Right ventricle myocardium superior (tissue), 1 donor: ENCODE data around the gene ZNF771. TPM values are rescaled to one million over a fixed set of nuclear protein-coding genes. Genes with fewer than 3 reads are reported as not detected.
"Not testable (repeated sequence)": the region's sequence is repeated elsewhere in the genome, so short reads cannot be mapped to it uniquely, and the experiment has no call there.

Experiments used
- ATAC-seq: fragments of 200-7000 bp; cut with Tn5 transposase; one replicate; pipeline ENCODE4 v1.9.1; 2020; ENCODE audit warnings: mild to moderate bottlenecking; ENCODE audit not compliant: poor library complexity
- DNase-seq: peaks from one replicate; pipeline ENCODE4 v3.0.0-alpha.2; 2020
- intact Hi-C: fragments of 100-400 bp; cut with DNase I; formaldehyde crosslinking; loops from one replicate; pipeline ENCODE4 v1.11.2; 2022
- total RNA-seq: library from RNA; stranded (reverse); fragmentation: NEBNext Ultra II Directional; extraction: Animal tissue kit (Norgen Biotek cat#: 25700); gene quantifications from one replicate; pipeline ENCODE4 v1.2.1, GENCODE V29; 2021
- donor health status: DM: no; HTN: yes; CAD: no; lungs with severe emphysema.

Gene ZNF771
- total RNA-seq, 1 donor from 2014 or later: 6.2 TPM

DNA sequence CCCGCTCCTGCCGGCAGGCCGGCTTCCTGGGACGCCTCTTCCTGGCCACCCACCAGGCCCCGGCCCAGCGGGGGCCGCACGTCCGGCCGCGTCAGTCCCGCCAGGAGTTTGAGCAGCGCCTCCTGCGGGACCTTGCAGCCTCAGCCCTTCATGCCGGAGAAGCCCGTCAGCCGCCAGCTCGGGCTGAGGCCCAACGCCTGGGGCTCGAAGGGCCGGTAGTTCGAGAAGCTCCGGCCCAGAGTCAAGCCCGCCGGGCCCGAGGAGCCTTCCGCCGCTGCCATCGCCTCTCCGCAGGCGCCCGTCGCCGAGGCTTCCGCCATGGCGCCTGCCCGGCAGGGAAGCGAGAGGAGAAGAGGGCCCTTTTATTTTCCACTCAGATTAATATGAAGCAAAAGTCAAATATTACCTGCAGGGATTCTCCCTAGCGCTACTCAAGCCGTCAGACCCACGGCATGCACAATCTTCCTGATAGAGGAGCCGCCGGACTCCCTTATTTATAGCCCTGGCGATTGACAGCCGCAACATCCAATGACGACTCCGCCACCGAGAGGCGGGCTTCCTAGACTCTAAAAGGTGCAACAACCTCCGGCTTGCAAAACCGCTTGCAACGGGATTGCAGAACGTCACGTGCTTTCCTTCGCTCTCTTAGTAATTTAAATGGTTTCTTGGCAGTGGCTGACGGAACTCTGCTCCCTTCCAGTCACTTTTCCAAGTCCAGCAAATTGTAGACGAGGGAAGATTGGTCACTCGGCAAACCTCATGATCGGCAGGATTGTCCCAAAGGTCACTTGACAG, 38.2 kb downstream of the ZNF771 start, which contains the start of gene SEPHS2:
Gene SEPHS2, minus strand, starts transcription at position 467 of the 795 bp plus-strand sequence. Its CDS starts 147 bp downstream, at position 320.
- DNase-seq (peak; percentile 100), ATAC-seq (peak; percentile 98)
- intact Hi-C loops: loop anchor here (10.0 kb wide), 1 partner anchor 79 kb away; the partner anchor contains the start of gene ZNF768

GRCh38 chr16:30446203-30446595, 38.8 kb downstream of the ZNF771 start:
- DNase-seq (no peak), ATAC-seq (no peak)
- intact Hi-C loops: loop anchor here (10.0 kb wide), 1 partner anchor 79 kb away; the partner anchor contains the start of gene ZNF768

GRCh38 chr16:30447512-30448226, 40.3 kb downstream of the ZNF771 start:
- no peak for ATAC-seq
- intact Hi-C loops: loop anchor here (10.0 kb wide), 1 partner anchor 77 kb away; the partner anchor contains the start of gene ZNF768
- DNase-seq: no peak

DNA sequence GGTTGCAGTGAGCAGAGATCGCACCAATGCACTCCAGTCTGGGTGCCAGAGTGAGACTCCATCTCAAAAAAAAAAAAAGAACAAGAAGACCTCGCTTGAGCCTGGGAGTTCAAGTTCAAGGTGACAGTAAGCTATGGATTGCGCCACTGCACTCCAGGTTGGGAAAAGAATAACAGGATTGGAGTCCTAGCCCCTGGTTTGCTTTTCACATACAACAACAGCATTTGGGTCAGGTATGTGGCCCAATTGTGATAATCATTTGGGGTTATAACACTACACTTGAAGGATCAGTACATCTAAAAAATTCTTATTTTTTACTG, 41.7 kb downstream of the ZNF771 start:
- no peak for ATAC-seq
- intact Hi-C loops: loop anchor here (10.0 kb wide), 1 partner anchor 76 kb away; the partner anchor contains the start of gene ZNF768

GRCh38 chr16:30452709-30453580, 45.5 kb downstream of the ZNF771 start:
- DNase-seq, intact Hi-C loops, ATAC-seq: not testable (repeated sequence)

More for the DNA sequence above, 41.7 kb downstream of the ZNF771 start:
- no peak for DNase-seq

- intact Hi-C loops: no loop called here
- DNase-seq (no peak), ATAC-seq (no peak)
Measured at GRCh38 chr16:30456302-30456701, 48.9 kb downstream of the ZNF771 start.

- intact Hi-C loops: no loop called here
- DNase-seq (peak; percentile 47), ATAC-seq (peak; percentile 92)
Measured at GRCh38 chr16:30457256-30457655, 49.9 kb downstream of the ZNF771 start.

DNA sequence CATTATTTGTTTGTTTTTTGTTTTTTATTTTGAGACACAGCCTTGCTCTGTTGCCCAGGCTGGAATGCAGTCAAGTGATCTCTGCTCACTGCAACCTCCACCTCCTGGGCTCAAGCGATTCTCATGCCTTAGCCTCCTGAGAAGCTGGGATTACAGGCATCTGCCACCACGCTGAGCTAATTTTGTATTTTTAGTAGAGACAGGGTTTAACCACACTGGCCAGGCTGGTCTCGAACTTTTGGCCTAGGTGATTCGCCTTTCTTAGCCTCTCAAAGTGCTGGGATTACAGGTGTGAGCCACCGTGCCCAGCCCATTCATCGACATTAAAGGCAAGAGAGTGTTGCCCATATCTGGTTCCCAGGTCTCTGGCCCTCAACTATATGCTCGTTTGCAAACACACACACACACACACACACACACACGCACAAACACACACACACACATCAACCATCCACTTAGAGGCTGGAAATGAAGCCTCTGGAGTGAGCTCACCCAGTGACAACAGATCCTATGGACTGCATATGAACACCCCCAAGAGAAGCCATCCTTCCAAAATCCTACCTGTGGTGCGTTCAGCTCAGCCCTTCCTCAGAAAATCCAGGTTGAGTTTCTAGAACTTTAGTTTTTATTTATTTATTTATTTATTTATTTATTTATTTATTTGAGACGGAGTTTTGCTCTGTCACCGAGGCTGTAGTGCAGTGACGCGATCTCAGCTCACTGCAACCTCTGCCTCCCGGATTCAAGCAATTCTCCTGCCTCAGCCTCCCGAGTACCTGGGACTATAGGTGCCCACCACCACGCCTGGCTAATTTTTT, 50.5 kb downstream of the ZNF771 start:
- ATAC-seq: no peak
- DNase-seq: no peak
- intact Hi-C loops: no loop called here

DNA sequence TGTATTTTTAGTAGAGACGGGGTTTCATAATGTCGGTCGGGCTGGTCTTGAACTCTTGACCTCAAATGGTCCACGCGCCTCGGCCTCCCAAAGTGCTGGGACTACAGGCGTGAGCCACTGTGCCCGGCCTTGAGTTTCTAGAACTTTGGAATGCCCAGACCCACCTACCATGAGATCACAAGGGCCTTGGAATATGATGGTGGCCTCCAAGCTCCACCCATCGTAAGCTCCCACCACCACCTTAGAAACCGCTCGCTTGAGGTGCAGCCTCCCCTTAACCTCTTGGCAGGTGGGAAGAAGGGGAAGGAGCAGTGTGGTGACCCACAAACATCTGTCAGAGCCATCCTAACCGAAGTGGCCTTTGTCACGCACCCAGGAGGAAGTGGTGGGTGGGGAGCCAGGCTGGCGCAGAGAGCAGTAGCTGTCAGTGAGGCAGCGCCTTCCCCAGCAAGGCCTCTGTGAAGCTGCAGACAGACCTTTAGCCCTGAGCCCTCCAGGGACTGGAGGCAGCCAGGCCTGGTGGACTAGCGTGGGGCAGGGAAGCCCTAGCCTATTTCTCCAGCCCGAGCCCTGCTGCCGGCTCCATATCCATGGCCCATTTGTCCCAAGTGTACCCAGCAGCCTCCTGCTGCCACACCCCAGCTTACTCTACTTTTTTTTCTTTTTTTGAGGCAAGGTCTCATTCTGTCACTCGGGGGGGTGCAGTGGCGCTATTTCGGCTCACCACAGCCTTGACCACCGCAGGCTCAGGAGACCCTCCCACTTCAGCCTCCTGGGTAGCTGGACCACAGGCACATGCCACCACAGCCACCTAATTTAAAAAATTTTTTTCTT, 51.4 kb downstream of the ZNF771 start:
- ATAC-seq: peak; percentile 49
- peak; percentile 71 for DNase-seq
- intact Hi-C loops: no loop called here

DNA sequence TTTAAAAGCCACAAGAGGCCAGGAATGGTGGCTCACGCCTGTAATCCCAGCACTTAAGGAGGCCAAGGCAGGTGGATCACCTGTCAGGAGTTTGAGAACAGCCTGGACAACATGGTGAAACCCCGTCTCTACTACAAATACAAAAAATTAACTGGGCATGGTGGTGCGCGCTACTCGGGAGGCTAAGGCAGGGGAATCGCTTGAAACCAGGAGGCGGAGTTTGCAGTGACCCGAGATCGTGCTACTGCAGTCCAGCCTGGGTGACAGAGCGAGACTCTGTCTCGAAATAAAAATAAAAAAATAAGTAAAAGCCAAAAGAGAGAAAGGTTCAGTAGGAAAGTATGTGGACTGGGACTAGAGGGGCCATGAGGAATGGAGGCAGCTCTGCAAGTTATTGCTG, 52.0 kb downstream of the ZNF771 start:
- ATAC-seq (no peak), DNase-seq (no peak)
- intact Hi-C loops: no loop called here

DNA sequence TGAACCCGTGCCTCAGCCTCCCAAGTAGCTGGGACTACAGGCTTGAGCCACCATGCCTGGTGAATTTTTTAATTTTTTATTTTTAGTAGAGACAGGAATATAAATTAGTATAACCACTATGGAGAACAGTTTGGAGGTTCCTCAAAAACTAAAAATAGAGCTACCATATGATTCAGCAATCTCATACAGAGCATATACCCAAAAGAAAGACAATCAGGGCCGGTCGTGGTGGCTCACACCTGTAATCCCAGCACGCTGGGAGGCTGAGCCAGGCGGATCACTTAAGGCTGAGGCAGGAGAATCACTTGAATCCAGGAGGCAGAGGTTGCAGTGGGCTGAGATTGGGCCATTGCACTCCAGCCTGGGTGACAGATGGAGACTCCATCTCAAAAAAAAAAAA, 54.0 kb downstream of the ZNF771 start:
- ATAC-seq, DNase-seq, intact Hi-C loops: not testable (repeated sequence)

DNA sequence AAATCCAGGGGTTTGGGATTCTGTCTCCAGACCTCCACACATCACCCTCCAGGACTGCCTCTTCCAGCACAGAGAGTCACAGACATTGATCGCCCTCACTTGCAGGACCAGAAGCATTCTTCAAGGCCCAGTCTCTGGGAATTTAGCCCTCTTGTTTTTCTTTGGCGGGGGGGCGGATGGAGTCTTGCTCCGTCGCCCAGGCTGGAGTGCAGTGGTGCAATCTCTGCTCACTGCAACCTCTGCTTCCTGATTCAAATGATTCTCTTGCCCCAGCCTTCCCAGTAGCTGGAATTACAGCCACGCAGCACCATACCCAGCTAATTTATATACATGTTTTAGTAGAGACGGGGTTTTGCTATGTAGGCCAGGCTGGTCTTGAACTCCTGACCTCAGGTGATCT, 56.7 kb downstream of the ZNF771 start:
- DNase-seq (no peak), ATAC-seq (no peak)
- intact Hi-C loops: no loop called here

Other genes starting within 250 kb of the ZNF771 start
- gene CORO1A, start 224.0 kb upstream of the ZNF771 start, total RNA-seq: 8.4 TPM
- 48.7 TPM for gene BOLA2B, start 213.9 kb upstream of the ZNF771 start, total RNA-seq
- gene SLX1A, start 213.7 kb upstream of the ZNF771 start, total RNA-seq: 16.2 TPM
- 3.3 TPM for gene SULT1A3, start 208.4 kb upstream of the ZNF771 start, total RNA-seq
- gene NPIPB13, start 159.1 kb upstream of the ZNF771 start, total RNA-seq: 5.9 TPM
- gene CD2BP2, start 52.3 kb upstream of the ZNF771 start, total RNA-seq: 34.1 TPM
- 24.4 TPM for gene TBC1D10B, start 37.1 kb upstream of the ZNF771 start, total RNA-seq
- gene MYL11, start 32.8 kb upstream of the ZNF771 start, total RNA-seq: not detected
- 0.97 TPM for gene SEPTIN1, start 25.0 kb upstream of the ZNF771 start, total RNA-seq
- gene ZNF48, start 12.2 kb upstream of the ZNF771 start, total RNA-seq: 5.1 TPM
- gene DCTPP1, start 22.4 kb downstream of the ZNF771 start, total RNA-seq: 38.4 TPM
- 28.6 TPM for gene SEPHS2, start 38.3 kb downstream of the ZNF771 start, total RNA-seq
- gene ITGAL, start 65.1 kb downstream of the ZNF771 start, total RNA-seq: 1.5 TPM
- 71.7 TPM for gene ZNF768, start 119.0 kb downstream of the ZNF771 start, total RNA-seq
- 8.0 TPM for gene ZNF747, start 127.3 kb downstream of the ZNF771 start, total RNA-seq
- 8.0 TPM for gene ZNF764, start 150.8 kb downstream of the ZNF771 start, total RNA-seq
- 12.2 TPM for gene ZNF688, start 164.1 kb downstream of the ZNF771 start, total RNA-seq
- 7.1 TPM for gene ZNF785, start 178.1 kb downstream of the ZNF771 start, total RNA-seq
- 4.4 TPM for gene ZNF689, start 202.8 kb downstream of the ZNF771 start, total RNA-seq
- 18.9 TPM for gene PRR14, start 243.4 kb downstream of the ZNF771 start, total RNA-seq